NCI-H82 treated with DMSO at 0.1 percent for 48 hours (cell line): ENCODE measurements around the gene SHROOM3.

Experiments used
- DNase-seq: peaks from one replicate; lab custom pipeline; 2025; ENCODE audit not compliant: unreplicated experiment; lab: John Stamatoyannopoulos, UW

SHROOM3 gene

GRCh38 chr4:76616526-76616925 lies 181.5 kb downstream of the SHROOM3 start:
- no peak for DNase-seq

- DNase-seq = no peak
Observed at GRCh38 chr4:76620723-76621468, 185.9 kb downstream of the SHROOM3 start.

GRCh38 chr4:76622126-76622525 lies 187.1 kb downstream of the SHROOM3 start:
- no peak for DNase-seq

- no peak for DNase-seq
Observed at GRCh38 chr4:76622717-76623116, 187.7 kb downstream of the SHROOM3 start.

GRCh38 chr4:76623217-76624045 lies 188.4 kb downstream of the SHROOM3 start:
- DNase-seq = no peak

GRCh38 chr4:76624241-76624681 lies 189.2 kb downstream of the SHROOM3 start:
- DNase-seq = no peak

GRCh38 chr4:76624931-76625715 lies 190.1 kb downstream of the SHROOM3 start:
- DNase-seq = no peak

GRCh38 chr4:76626686-76627465 lies 191.8 kb downstream of the SHROOM3 start:
- DNase-seq = no peak

GRCh38 chr4:76628251-76628650 lies 193.2 kb downstream of the SHROOM3 start:
- DNase-seq = no peak

- DNase-seq = no peak
Observed at GRCh38 chr4:76630741-76631140, 195.7 kb downstream of the SHROOM3 start.

- no peak for DNase-seq
Observed at GRCh38 chr4:76634220-76634619, 199.2 kb downstream of the SHROOM3 start.

- DNase-seq = no peak
Observed at GRCh38 chr4:76637712-76638361, 202.8 kb downstream of the SHROOM3 start.

GRCh38 chr4:76639288-76639687 lies 204.3 kb downstream of the SHROOM3 start:
- DNase-seq = no peak

- no peak for DNase-seq
Observed at GRCh38 chr4:76640353-76640910, 205.4 kb downstream of the SHROOM3 start.

GRCh38 chr4:76641351-76641750 lies 206.3 kb downstream of the SHROOM3 start:
- DNase-seq = no peak

GRCh38 chr4:76641758-76642157 lies 206.7 kb downstream of the SHROOM3 start:
- no peak for DNase-seq

GRCh38 chr4:76644831-76645485 lies 209.9 kb downstream of the SHROOM3 start:
- no peak for DNase-seq

- DNase-seq = no peak
Observed at GRCh38 chr4:76649086-76649485, 214.1 kb downstream of the SHROOM3 start.

- no peak for DNase-seq
Observed at GRCh38 chr4:76651616-76652015, 216.6 kb downstream of the SHROOM3 start.
